GM20431 (cell line): Measurements from ENCODE around the gene APBA2.

Experiments
- in situ Hi-C: fragments of 300-500 bp; cut with MseI, MboI; formaldehyde crosslinking; loops from one replicate; pipeline ENCODE4 v1.15.0; 2020; ENCODE audit warnings: low sequenced_read_pairs; ENCODE audit not compliant: unreplicated experiment

Gene APBA2

GRCh38 chr15:28991236-28992171 lies 105.7 kb downstream of the APBA2 start:
- in situ Hi-C loops = no loop called here

GRCh38 chr15:28992336-28992864 lies 106.6 kb downstream of the APBA2 start:
- in situ Hi-C loops = no loop called here

GRCh38 chr15:28993051-28993719 lies 107.4 kb downstream of the APBA2 start:
- in situ Hi-C loops = no loop called here

- in situ Hi-C loops = no loop called here
Measured at GRCh38 chr15:28993720-28994053, 107.9 kb downstream of the APBA2 start.

GRCh38 chr15:28994142-28994830 lies 108.5 kb downstream of the APBA2 start:
- in situ Hi-C loops = no loop called here

- in situ Hi-C loops = no loop called here
Measured at GRCh38 chr15:28994831-28995596, 109.2 kb downstream of the APBA2 start.

- in situ Hi-C loops = no loop called here
Measured at GRCh38 chr15:28995705-28996104, 109.9 kb downstream of the APBA2 start.

- in situ Hi-C loops = no loop called here
Measured at GRCh38 chr15:28996289-28996688, 110.5 kb downstream of the APBA2 start.

- in situ Hi-C loops = no loop called here
Measured at GRCh38 chr15:28996953-28997352, 111.2 kb downstream of the APBA2 start.

- in situ Hi-C loops = no loop called here
Measured at GRCh38 chr15:28997791-28998190, 112.0 kb downstream of the APBA2 start.

- in situ Hi-C loops = no loop called here
Measured at GRCh38 chr15:28998511-28998910, 112.7 kb downstream of the APBA2 start.

GRCh38 chr15:29003191-29003839 lies 117.5 kb downstream of the APBA2 start:
- in situ Hi-C loops = no loop called here

GRCh38 chr15:29003840-29004233 lies 118.1 kb downstream of the APBA2 start:
- in situ Hi-C loops = no loop called here

GRCh38 chr15:29005931-29006330 lies 120.2 kb downstream of the APBA2 start:
- in situ Hi-C loops = no loop called here

- in situ Hi-C loops = no loop called here
Measured at GRCh38 chr15:29008846-29009245, 123.1 kb downstream of the APBA2 start.

GRCh38 chr15:29012097-29012496 lies 126.3 kb downstream of the APBA2 start:
- in situ Hi-C loops = no loop called here

- in situ Hi-C loops = no loop called here
Measured at GRCh38 chr15:29014493-29014892, 128.7 kb downstream of the APBA2 start.

GRCh38 chr15:29016518-29016917 lies 130.7 kb downstream of the APBA2 start:
- in situ Hi-C loops = no loop called here

GRCh38 chr15:29018120-29018805 lies 132.5 kb downstream of the APBA2 start:
- in situ Hi-C loops = no loop called here
